AG04450 (cell line): ENCODE data around the gene DDX27. TPM values are rescaled to one million over a fixed set of nuclear protein-coding genes. Genes with fewer than 3 reads are reported as not detected.

Experiments
- CTCF ChIA-PET: fragments of 300-600, 350-600 bp; formaldehyde crosslinking; extraction: SDS; loops from one replicate; lab custom pipeline; 2022; ENCODE audit warnings: antibody characterized with exemption, inconsistent platforms; lab: Charles Lee
- POLR2A ChIA-PET: fragments of 350-600 bp; formaldehyde crosslinking; extraction: SDS; loops from one replicate; lab custom pipeline; 2021; ENCODE audit warnings: antibody characterized with exemption, inconsistent platforms; lab: Yijun Ruan, JAX
- DNase-seq: peaks from one replicate; pipeline ENCODE4 v3.0.0-alpha.2; 2011; ENCODE audit warnings: low read depth, low spot score
- H3K27ac ChIP-seq: one replicate; pipeline ENCODE4 v1.5.1; 2012; ENCODE audit warnings: low read depth, low read length, control low read depth
- H3K27me3 ChIP-seq: one replicate; pipeline ENCODE4 v1.6.0; 2012; ENCODE audit warnings: low read length; ENCODE audit not compliant: control insufficient read depth, insufficient read depth
- H3K4me3 ChIP-seq: 2 replicates; pipeline ENCODE4 v1.5.1; 2011; ENCODE audit warnings: mild to moderate bottlenecking, low read depth, low read length, control low read depth
- H3K9me3 ChIP-seq: 2 replicates; pipeline ENCODE4 v1.5.1; 2012; ENCODE audit warnings: low read length; ENCODE audit not compliant: control insufficient read depth, insufficient read depth
- CTCF ChIP-seq: IDR thresholded peaks from 2 replicates; pipeline ENCODE4 v1.5.1; 2011; ENCODE audit warnings: low read depth, low read length, control low read depth, inconsistent platforms
- polyA plus RNA-seq: library from polyadenylated mRNA; depleted of rRNA; stranded (reverse); fragments of >200 nt; gene quantifications from 2 replicates; pipeline ENCODE4 v1.2.3, GENCODE V29; 2011

Gene DDX27
- polyA plus RNA-seq, 1 experiment: 31.3 TPM

- Histone ChIP-seq H3K27me3 (no peaks in the 10 kb centered on the region), H3K27ac (no peak overlapping the region)
These were observed 51.5 kb downstream of the DDX27 start for GRCh38 chr20:49270736-49271135.

GRCh38 chr20:49272654-49273053, 53.4 kb downstream of the DDX27 start:
- no peaks in the 10 kb centered on the region for H3K27me3 ChIP-seq
- no peak for TF ChIP-seq CTCF
- peaks cover 3% of the 10 kb centered on the region; the same call in 1 of the 2 replicates for H3K9me3 ChIP-seq
- H3K27ac ChIP-seq: no peak overlapping the region
- ChIA-PET POLR2A (no interaction called here), CTCF (no interaction called here)
- no peak for DNase-seq
- H3K4me3 ChIP-seq: no peak overlapping the region

More at GRCh38 chr20:49270736-49271135, 51.5 kb downstream of the DDX27 start:
- CTCF ChIA-PET: interaction anchor here (1.9 kb wide), 1 partner anchor 24 kb away, joined by 8 read pairs; no protein-coding TSS in a partner anchor
- Histone ChIP-seq H3K9me3 (no peaks in the 10 kb centered on the region), H3K4me3 (no peak overlapping the region)
- DNase-seq: no peak
- no peak for TF ChIP-seq CTCF
- POLR2A ChIA-PET: no interaction called here

- POLR2A ChIA-PET: no interaction called here
These were observed 54.6 kb downstream of the DDX27 start for GRCh38 chr20:49273696-49274277.

GRCh38 chr20:49275216-49275615, 56.0 kb downstream of the DDX27 start:
- no peaks in the 10 kb centered on the region for H3K27me3 ChIP-seq
- H3K4me3 ChIP-seq: no peak overlapping the region
- DNase-seq: no peak
- peaks cover 7% of the 10 kb centered on the region for H3K9me3 ChIP-seq
- H3K27ac ChIP-seq: no peak overlapping the region
- no peak for TF ChIP-seq CTCF
- POLR2A ChIA-PET: no interaction called here
- CTCF ChIA-PET: interaction anchor here (0.6 to 1.0 kb wide), 2 partner anchors 29 to 50 kb away, joined by 4 to 5 read pairs; no protein-coding TSS in a partner anchor

More at GRCh38 chr20:49273696-49274277, 54.6 kb downstream of the DDX27 start:
- Histone ChIP-seq H3K4me3 (no peak overlapping the region), H3K9me3 (peaks cover 3% of the 10 kb centered on the region; the same call in 1 of the 2 replicates), H3K27ac (no peak overlapping the region), H3K27me3 (no peaks in the 10 kb centered on the region)
- CTCF ChIA-PET: interaction anchor here (1.4 kb wide), 1 partner anchor 28 kb away, joined by 5 read pairs; no protein-coding TSS in a partner anchor
- no peak for DNase-seq
- TF ChIP-seq CTCF: no peak

GRCh38 chr20:49275636-49276035, 56.4 kb downstream of the DDX27 start:
- ChIA-PET POLR2A (no interaction called here), CTCF (interaction anchor here (0.6 to 1.8 kb wide), 3 partner anchors 29 to 50 kb away, joined by 4 to 8 read pairs (median 5); no protein-coding TSS in a partner anchor)
- TF ChIP-seq CTCF: no peak
- H3K4me3 ChIP-seq: peak overlapping the region; percentile 95; the same call in 1 of the 2 replicates
- H3K27me3 ChIP-seq: no peaks in the 10 kb centered on the region
- DNase-seq: no peak
- peaks cover 12% of the 10 kb centered on the region for H3K9me3 ChIP-seq
- H3K27ac ChIP-seq: no peak overlapping the region
